OCI-LY1 (cell line): Measurements from ENCODE around the gene TMEM52.

Experiments
- EZH2 ChIP-seq: fragments of 200-600 bp; sonication (generic), shearing (Covaris generic); IDR thresholded peaks from 2 replicates; pipeline ENCODE4 v1.8.0; 2017; ENCODE audit warnings: borderline replicate concordance, mixed run types, mild to moderate bottlenecking, antibody characterized with exemption, low read length, moderate library complexity, mixed read lengths
- TF ChIP-seq, protein P1 (sequence below): fragments of 200-600 bp; sonication (generic), shearing (Covaris generic); IDR thresholded peaks from 2 replicates; pipeline ENCODE4 v1.5.1; 2017; ENCODE audit warnings: mild to moderate bottlenecking, antibody characterized with exemption, low read length, moderate library complexity, mixed read lengths

DNA sequence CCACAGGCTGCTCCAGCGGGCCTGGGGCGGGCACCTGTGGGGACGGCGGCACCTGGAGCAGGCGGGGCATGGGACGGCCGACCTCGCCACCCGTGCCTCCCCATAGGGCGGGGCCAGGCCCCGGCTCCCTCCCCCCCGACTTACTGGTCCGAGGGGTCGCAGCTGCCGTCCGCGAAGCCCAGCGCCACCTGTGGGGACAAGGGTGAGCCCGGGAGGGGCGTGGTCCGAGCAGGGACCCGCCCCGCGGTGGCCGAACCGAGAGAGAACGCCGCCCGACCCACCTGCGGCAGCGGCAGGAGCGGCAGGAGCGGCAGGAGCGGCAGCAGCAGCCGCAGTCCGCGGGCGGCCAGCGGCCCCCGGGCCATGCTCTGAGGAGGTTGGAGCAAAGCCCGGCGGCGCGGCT lies at the start of gene TMEM52:
- no peak for TF ChIP-seq EZH2
- TF ChIP-seq, protein P1, sequence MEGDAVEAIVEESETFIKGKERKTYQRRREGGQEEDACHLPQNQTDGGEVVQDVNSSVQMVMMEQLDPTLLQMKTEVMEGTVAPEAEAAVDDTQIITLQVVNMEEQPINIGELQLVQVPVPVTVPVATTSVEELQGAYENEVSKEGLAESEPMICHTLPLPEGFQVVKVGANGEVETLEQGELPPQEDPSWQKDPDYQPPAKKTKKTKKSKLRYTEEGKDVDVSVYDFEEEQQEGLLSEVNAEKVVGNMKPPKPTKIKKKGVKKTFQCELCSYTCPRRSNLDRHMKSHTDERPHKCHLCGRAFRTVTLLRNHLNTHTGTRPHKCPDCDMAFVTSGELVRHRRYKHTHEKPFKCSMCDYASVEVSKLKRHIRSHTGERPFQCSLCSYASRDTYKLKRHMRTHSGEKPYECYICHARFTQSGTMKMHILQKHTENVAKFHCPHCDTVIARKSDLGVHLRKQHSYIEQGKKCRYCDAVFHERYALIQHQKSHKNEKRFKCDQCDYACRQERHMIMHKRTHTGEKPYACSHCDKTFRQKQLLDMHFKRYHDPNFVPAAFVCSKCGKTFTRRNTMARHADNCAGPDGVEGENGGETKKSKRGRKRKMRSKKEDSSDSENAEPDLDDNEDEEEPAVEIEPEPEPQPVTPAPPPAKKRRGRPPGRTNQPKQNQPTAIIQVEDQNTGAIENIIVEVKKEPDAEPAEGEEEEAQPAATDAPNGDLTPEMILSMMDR: peak; percentile 14; the same call in 1 of the 2 replicates
